OCI-LY7 (cell line): ENCODE results near the gene CFAP57. TPM values are rescaled to one million over a fixed set of nuclear protein-coding genes. Genes with fewer than 3 reads are reported as not detected.

Experiments used
- BruUV-seq: library from RNA; stranded (reverse); fragments of 400-500 nt; replicated peaks from 2 replicates; lab custom pipeline; 2021; lab: Mats Ljungman, UMichigan
- CTCF ChIA-PET: fragments of 300-600 bp; sonication (Branson Sonifier 250); formaldehyde crosslinking; loops from one replicate; lab custom pipeline; 2022; ENCODE audit warnings: antibody characterized with exemption; ENCODE audit not compliant: unreplicated experiment; lab: Charles Lee
- POLR2A ChIA-PET: fragments of 300-600 bp; sonication (Branson Sonifier 250); formaldehyde crosslinking; loops from one replicate; lab custom pipeline; 2022; ENCODE audit warnings: antibody characterized with exemption; lab: Charles Lee
- DNase-seq: peaks from one replicate; pipeline ENCODE4 v3.0.0-alpha.2; 2015; ENCODE audit warnings: low spot score
- H2AFZ ChIP-seq: fragments of 200-600 bp; sonication (generic), shearing (Covaris generic); 2 replicates; pipeline ENCODE4 v1.6.1; 2014; ENCODE audit warnings: mild to moderate bottlenecking, antibody characterized with exemption, low read length, moderate library complexity
- H3K27ac ChIP-seq: fragments of 200-600 bp; sonication (generic); 2 replicates; pipeline ENCODE4 v1.5.1; 2014; ENCODE audit warnings: mixed run types, low read depth, mild to moderate bottlenecking, moderate library complexity, low read length, inconsistent platforms; ENCODE audit not compliant: poor library complexity, severe bottlenecking
- H3K36me3 ChIP-seq: fragments of 200-600 bp; sonication (generic); 2 replicates; pipeline ENCODE4 v1.6.1; 2014; ENCODE audit warnings: mild to moderate bottlenecking, antibody characterized with exemption, low read length, moderate library complexity, mixed read lengths; ENCODE audit not compliant: insufficient read depth
- H3K4me1 ChIP-seq: fragments of 200-600 bp; sonication (generic); 2 replicates; pipeline ENCODE4 v1.5.1; 2014; ENCODE audit warnings: mild to moderate bottlenecking, low read length; ENCODE audit not compliant: insufficient read depth, poor library complexity, severe bottlenecking
- H3K4me2 ChIP-seq: fragments of 200-600 bp; sonication (generic); 2 replicates; pipeline ENCODE4 v1.6.1; 2014; ENCODE audit warnings: mild to moderate bottlenecking, low read length
- H3K4me3 ChIP-seq: fragments of 200-600 bp; sonication (generic); 2 replicates; pipeline ENCODE4 v1.5.1; 2014; ENCODE audit warnings: mild to moderate bottlenecking, low read depth, low read length; ENCODE audit not compliant: poor library complexity, severe bottlenecking
- H3K79me2 ChIP-seq: fragments of 200-600 bp; sonication (generic); 2 replicates; pipeline ENCODE4 v1.6.1; 2016; ENCODE audit warnings: low read depth, mild to moderate bottlenecking, low read length, moderate library complexity, mixed read lengths; ENCODE audit not compliant: insufficient read depth
- H3K9me2 ChIP-seq: fragments of 200-600 bp; sonication (generic); 2 replicates; pipeline ENCODE4 v1.6.1; 2016; ENCODE audit warnings: mild to moderate bottlenecking, low read length, mixed read lengths; ENCODE audit not compliant: insufficient read depth
- H3K9me3 ChIP-seq: fragments of 200-600 bp; sonication (generic); 2 replicates; pipeline ENCODE4 v1.6.1; 2014; ENCODE audit warnings: mild to moderate bottlenecking, mixed run types, low read length, mixed read lengths
- H4K20me1 ChIP-seq: fragments of 200-600 bp; sonication (generic); 2 replicates; pipeline ENCODE4 v1.6.1; 2014; ENCODE audit warnings: mild to moderate bottlenecking, antibody characterized with exemption, low read length, moderate library complexity, mixed read lengths; ENCODE audit not compliant: insufficient read depth
- CTCF ChIP-seq: fragments of 200-600 bp; sonication (generic); conservative IDR thresholded peaks from 2 replicates; pipeline ENCODE4 v1.5.1; 2014; ENCODE audit warnings: mild to moderate bottlenecking, antibody characterized with exemption, low read length, moderate library complexity, mixed read lengths
- EZH2phosphoT487 ChIP-seq: fragments of 200-600 bp; sonication (generic); IDR thresholded peaks from 2 replicates; pipeline ENCODE4 v1.6.1; 2018; ENCODE audit warnings: low read depth, borderline replicate concordance, mild to moderate bottlenecking, mixed run types, antibody characterized with exemption, low read length, moderate library complexity, mixed read lengths
- intact Hi-C: fragments of 100-400 bp; cut with micrococcal nuclease; formaldehyde crosslinking; loops from one replicate; pipeline ENCODE4 v1.10.0; 2022; ENCODE audit not compliant: unreplicated experiment
- total RNA-seq, 2 experiments: library from RNA; depleted of rRNA in 1 of 2; stranded (reverse); fragments of >200 nt in 1 of 2; shearing (Covaris generic) in 1 of 2; gene quantifications; 2 replicates each; pipeline ENCODE4 v1.2.3, GENCODE V29; 2014 to 2022

CFAP57 gene
- total RNA-seq, 2 experiments from 2014 or later: 0.17 TPM; not detected in 1

- Histone ChIP-seq H3K36me3 (no peaks in the 10 kb centered on the region), H3K4me2 (no peak overlapping the region), H3K4me1 (peaks cover under 1% of the 10 kb centered on the region), H3K9me2 (no peaks in the 10 kb centered on the region), H4K20me1 (no peaks in the 10 kb centered on the region), H3K4me3 (no peak overlapping the region), H3K27ac (no peak overlapping the region), H2AFZ (no peak overlapping the region), H3K9me3 (no peaks in the 10 kb centered on the region), H3K79me2 (no peaks in the 10 kb centered on the region)
- no peak for DNase-seq
- TF ChIP-seq CTCF: no peak
- intact Hi-C loops: loop anchor here (10.0 kb wide), 1 partner anchor 425 kb away; the partner anchor contains the start of gene KDM4A
- ChIA-PET CTCF (interaction anchor here (1.0 kb wide), 1 partner anchor 9 kb away, joined by 3 read pairs; no protein-coding TSS in a partner anchor), POLR2A (no interaction called here)
- BruUV-seq: no TSS peak
Measured at GRCh38 chr1:43229826-43230780, 58.0 kb downstream of the CFAP57 start.

GRCh38 chr1:43232074-43232473 is 59.9 kb downstream of the CFAP57 start:
- intact Hi-C loops: no loop called here
- H3K9me2 ChIP-seq: no peaks in the 10 kb centered on the region
- no TSS peak for BruUV-seq
- ChIA-PET POLR2A (interaction anchor here (0.7 kb wide), 3 partner anchors 60 to 449 kb away, joined by 3 read pairs; no protein-coding TSS in a partner anchor), CTCF (no interaction called here)
- TF ChIP-seq EZH2phosphoT487: no peak
- no peak for TF ChIP-seq CTCF
- H2AFZ ChIP-seq: no peak overlapping the region
- no peaks in the 10 kb centered on the region for H3K9me3 ChIP-seq
- H3K4me3 ChIP-seq: no peak overlapping the region
- DNase-seq: no peak
- no peak overlapping the region for H3K4me2 ChIP-seq
- H3K4me1 ChIP-seq: no peaks in the 10 kb centered on the region
- H3K27ac ChIP-seq: no peak overlapping the region
- H4K20me1 ChIP-seq: no peaks in the 10 kb centered on the region
- H3K36me3 ChIP-seq: no peaks in the 10 kb centered on the region
- H3K79me2 ChIP-seq: no peaks in the 10 kb centered on the region

- DNase-seq: no peak
- TF ChIP-seq CTCF (no peak), EZH2phosphoT487 (no peak)
- H3K4me2 ChIP-seq: no peak overlapping the region
- H3K27ac ChIP-seq: no peak overlapping the region
- H3K9me3 ChIP-seq: no peaks in the 10 kb centered on the region
- no peak overlapping the region for H3K4me3 ChIP-seq
- ChIA-PET CTCF (no interaction called here), POLR2A (no interaction called here)
- no peak overlapping the region for H2AFZ ChIP-seq
- no peaks in the 10 kb centered on the region for H3K79me2 ChIP-seq
- no peaks in the 10 kb centered on the region for H3K36me3 ChIP-seq
- no peaks in the 10 kb centered on the region for H4K20me1 ChIP-seq
- no peaks in the 10 kb centered on the region for H3K4me1 ChIP-seq
- H3K9me2 ChIP-seq: no peaks in the 10 kb centered on the region
- BruUV-seq: no TSS peak
- intact Hi-C loops: no loop called here
Measured at GRCh38 chr1:43232482-43232881, 60.4 kb downstream of the CFAP57 start.
